Tibial nerve (tissue), 4 donors: ENCODE measurements around the gene ZNF146. TPM values are rescaled to one million over a fixed set of nuclear protein-coding genes. Genes with fewer than 3 reads are reported as not detected.
A peak's percentile ranks its signal among the peaks of the same experiment; 100 is the strongest.
"Not testable (repeated sequence)": the region's sequence is repeated elsewhere in the genome, so short reads cannot be mapped to it uniquely, and the experiment has no call there.

Experiments used
- DNase-seq, 2 donors: peaks; one replicate each; pipeline ENCODE4 v3.0.0-alpha.2; 2019; ENCODE audit warnings: low spot score in 2 of 2
- H3K27ac ChIP-seq, 4 donors: fragments of 200-600 bp; sonication (generic) in 3 of 4; one replicate each; pipeline ENCODE4 v1.5.1; 2017 to 2019; ENCODE audit warnings: mild to moderate bottlenecking in 1 of 4
- H3K27me3 ChIP-seq, 2 donors: fragments of 200-600 bp; sonication (generic) in 1 of 2; one replicate each; pipeline versions ENCODE4 v1.5.1 to v1.6.0; 2017 to 2019
- H3K36me3 ChIP-seq, 3 donors: fragments of 200-600 bp; sonication (generic); one replicate each; pipeline ENCODE4 v1.5.1; 2018 to 2019
- H3K4me1 ChIP-seq, 4 donors: fragments of 200-600 bp; sonication (generic) in 3 of 4; one replicate each; pipeline ENCODE4 v1.5.1; 2017 to 2019
- H3K4me3 ChIP-seq, 4 donors: fragments of 200-600 bp; sonication (generic) in 3 of 4; one replicate each; pipeline ENCODE4 v1.5.1; 2017 to 2019; ENCODE audit warnings: mild to moderate bottlenecking in 1 of 4, moderate library complexity in 1 of 4
- H3K9me3 ChIP-seq, 4 donors: fragments of 200-600 bp; sonication (generic) in 3 of 4; one replicate each; pipeline ENCODE4 v1.5.1; 2017 to 2019
- CTCF ChIP-seq, 5 experiments: fragments of 200-600 bp in 3 of 5; fragments of 450-650 bp in 2 of 5; sonication (generic) in 3 of 5; IDR thresholded peaks; one replicate each; pipeline ENCODE4 v1.5.1; 2016 to 2019; ENCODE audit warnings: antibody characterized with exemption in 5 of 5, mild to moderate bottlenecking in 3 of 5, moderate library complexity in 2 of 5
- EP300 ChIP-seq, 2 donors: sonication (generic); formaldehyde crosslinking; IDR thresholded peaks; one replicate each; pipeline ENCODE4 v1.6.1; 2017; ENCODE audit warnings: antibody characterized with exemption in 2 of 2, mild to moderate bottlenecking in 1 of 2
- POLR2A ChIP-seq, 2 donors: fragments of 450-650 bp; IDR thresholded peaks; one replicate each; pipeline ENCODE4 v1.6.1; 2017; ENCODE audit warnings: antibody characterized with exemption in 2 of 2, mild to moderate bottlenecking in 2 of 2, moderate library complexity in 2 of 2
- WGBS, 2 donors: methylation state at CpG; one replicate each; pipeline ENCODE4 v1.1.5; 2018; 5-methylcytosine and 5-hydroxymethylcytosine counted together
- total RNA-seq, 4 donors: library from RNA; depleted of rRNA; stranded (reverse); fragments of >200 nt; gene quantifications; one replicate each; pipeline ENCODE4 v1.1.0, GENCODE V29; 2016

ZNF146 gene
- total RNA-seq, 4 donors from 2014 or later, result 52.2 to 66.1 (median 53.9) TPM

DNA sequence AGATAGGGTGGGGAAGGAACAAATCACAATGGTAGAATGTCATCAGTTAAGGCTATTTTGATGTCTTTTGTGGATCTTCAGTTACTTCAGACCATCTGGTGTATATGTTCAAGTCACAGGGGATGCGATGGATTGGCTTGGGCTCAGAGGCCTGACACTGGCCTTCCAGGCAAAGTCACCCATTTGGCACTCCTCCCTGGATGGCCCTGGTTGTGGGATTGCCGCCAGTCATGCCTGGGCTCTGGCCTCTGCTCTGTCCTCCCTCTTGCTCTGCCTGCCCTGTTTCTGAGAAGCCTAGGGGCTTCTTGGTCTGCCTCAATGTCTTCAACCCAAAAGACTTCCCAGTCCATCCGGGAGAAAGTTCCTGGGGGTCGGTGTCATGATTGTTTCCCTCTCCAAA, 50.2 kb downstream of the ZNF146 start:
- H3K36me3 ChIP-seq, result peaks cover 0 to 34% (median 0%) of the 10 kb centered on the region in 3 donors
- peaks cover 0 to 48% (median 0%) of the 10 kb centered on the region in 4 donors for H3K9me3 ChIP-seq
- no peaks in the 10 kb centered on the region for H3K4me1 ChIP-seq
- TF ChIP-seq EP300 (IDR thresholded peaks at IDR 0.05), result no peak
- no peak for TF ChIP-seq CTCF (IDR thresholded peaks at IDR 0.05)
- TF ChIP-seq POLR2A (IDR thresholded peaks at IDR 0.05), result no peak
- no peak overlapping the region for H3K4me3 ChIP-seq
- H3K27me3 ChIP-seq, result no peaks in the 10 kb centered on the region
- no peak for DNase-seq
- 87 to 97% methylated on average over 4 of the region's 4 CpGs for WGBS, 2 donors
- H3K27ac ChIP-seq, result no peak overlapping the region

DNA sequence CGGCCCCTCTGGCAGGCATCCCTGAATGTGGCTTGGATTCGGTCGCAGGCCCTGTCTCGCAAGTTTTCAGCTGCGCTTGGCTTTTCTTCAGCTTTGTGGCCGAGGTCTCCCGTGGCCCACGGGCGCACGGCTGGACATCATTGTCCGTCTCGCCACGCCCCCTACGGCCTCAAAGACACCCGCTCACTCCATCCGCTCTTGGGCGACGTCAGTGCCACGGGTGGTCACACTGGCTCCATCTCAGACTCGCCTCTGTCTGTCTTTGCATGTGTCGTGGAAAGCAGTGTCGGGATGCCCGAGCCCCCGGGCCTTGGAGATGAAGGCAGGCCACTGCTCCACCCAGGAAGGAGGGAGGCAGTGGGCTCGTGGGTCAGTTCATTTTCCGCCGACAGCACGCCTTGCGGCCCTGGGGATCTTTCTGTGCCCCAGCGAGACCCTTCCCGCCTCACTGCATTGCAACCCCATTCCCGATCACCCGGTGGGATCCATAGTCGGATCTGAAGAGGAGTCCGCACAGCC, 51.0 kb downstream of the ZNF146 start:
- WGBS, 2 donors, result 94 to 98% methylated on average over 32 to 35 of the region's 35 CpGs
- H3K4me1 ChIP-seq, result no peaks in the 10 kb centered on the region
- H3K27me3 ChIP-seq, result no peaks in the 10 kb centered on the region
- peaks cover 0 to 48% (median 0%) of the 10 kb centered on the region in 4 donors for H3K9me3 ChIP-seq
- TF ChIP-seq POLR2A (IDR thresholded peaks at IDR 0.05) (no peak), EP300 (IDR thresholded peaks at IDR 0.05) (no peak)
- peak overlapping the region in 1 of 4 donors; percentile 39 for H3K4me3 ChIP-seq
- DNase-seq, result no peak
- peaks cover 0 to 34% (median 0%) of the 10 kb centered on the region in 3 donors for H3K36me3 ChIP-seq
- H3K27ac ChIP-seq, result no peak overlapping the region

GRCh38 chr19:36266375-36266961, 51.6 kb downstream of the ZNF146 start:
- Histone ChIP-seq H3K4me1 (no peaks in the 10 kb centered on the region), H3K36me3 (peaks cover 0 to 34% (median 0%) of the 10 kb centered on the region in 3 donors), H3K27ac (no peak overlapping the region), H3K9me3 (peaks cover 0 to 48% (median 0%) of the 10 kb centered on the region in 4 donors), H3K27me3 (no peaks in the 10 kb centered on the region), H3K4me3 (peak overlapping the region in 1 of 4 donors; percentile 39)
- DNase-seq, result no peak
- no peak for TF ChIP-seq POLR2A (IDR thresholded peaks at IDR 0.05)
- TF ChIP-seq CTCF (IDR thresholded peaks at IDR 0.05), result no peak
- no peak for TF ChIP-seq EP300 (IDR thresholded peaks at IDR 0.05)
- 93 to 97% methylated on average over 35 to 50 of the region's 50 CpGs for WGBS, 2 donors

- H3K9me3 ChIP-seq, result peaks cover 0 to 48% (median 0%) of the 10 kb centered on the region in 4 donors
- H3K36me3 ChIP-seq, result peaks cover 0 to 34% (median 0%) of the 10 kb centered on the region in 3 donors
- no peaks in the 10 kb centered on the region for H3K4me1 ChIP-seq
- TF ChIP-seq POLR2A (IDR thresholded peaks at IDR 0.05), result no peak
- no peak for TF ChIP-seq EP300 (IDR thresholded peaks at IDR 0.05)
- TF ChIP-seq CTCF (IDR thresholded peaks at IDR 0.05), result no peak
- WGBS, 2 donors, result 94 to 96% methylated on average over 36 of the region's 36 CpGs
- no peak for DNase-seq
- H3K4me3 ChIP-seq, result no peak overlapping the region
- H3K27me3 ChIP-seq, result no peaks in the 10 kb centered on the region
- no peak overlapping the region for H3K27ac ChIP-seq
Measured at GRCh38 chr19:36267061-36267845, 52.3 kb downstream of the ZNF146 start.

DNA sequence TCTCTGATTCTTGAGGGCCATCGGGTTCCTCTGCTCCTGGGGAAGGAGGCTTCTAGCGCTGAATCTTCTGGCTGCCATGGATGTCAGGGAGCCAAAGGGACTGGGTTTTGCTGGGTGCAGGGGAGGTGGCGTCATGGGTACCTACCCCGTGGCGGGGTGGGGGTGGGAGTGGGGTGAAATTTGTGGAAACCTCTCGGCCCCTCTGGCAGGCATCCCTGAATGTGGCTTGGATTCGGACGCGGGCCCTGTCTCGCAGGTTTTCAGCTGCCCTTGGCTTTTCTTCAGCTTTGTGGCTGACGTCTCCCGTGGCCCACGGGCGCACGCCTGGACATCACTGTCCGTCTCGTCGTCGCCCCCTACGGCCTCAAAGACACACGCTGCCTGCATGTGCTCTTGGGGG, 53.2 kb downstream of the ZNF146 start:
- not testable (repeated sequence) for H3K27me3 ChIP-seq, H3K4me3 ChIP-seq, H3K4me1 ChIP-seq, H3K27ac ChIP-seq, DNase-seq
- 94 to 95% methylated on average over 16 to 18 of the region's 21 CpGs for WGBS, 2 donors
- H3K36me3 ChIP-seq, result peaks cover 0 to 34% (median 0%) of the 10 kb centered on the region in 3 donors
- peaks cover 0 to 48% (median 0%) of the 10 kb centered on the region in 4 donors for H3K9me3 ChIP-seq

DNA sequence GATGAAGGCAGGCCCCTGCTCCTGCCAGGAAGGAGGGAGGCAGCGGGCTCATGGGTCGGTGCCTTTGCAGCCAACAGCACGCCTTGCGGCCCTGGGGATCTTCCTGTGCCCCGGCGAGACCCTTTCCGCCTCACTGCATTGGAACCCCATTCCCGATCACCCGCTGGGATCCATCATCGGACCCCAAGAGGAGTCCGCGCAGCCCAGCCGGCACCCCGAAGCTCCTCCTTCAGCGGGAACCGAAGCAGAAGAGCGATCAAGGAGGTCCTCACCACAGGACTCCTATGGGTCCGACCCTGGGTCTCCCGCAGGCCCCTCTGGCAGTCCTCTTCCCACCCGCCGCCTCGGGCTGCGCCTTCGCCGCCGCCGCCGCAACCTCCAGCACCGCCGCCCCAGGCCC, 53.7 kb downstream of the ZNF146 start:
- not testable (repeated sequence) for H3K4me3 ChIP-seq, DNase-seq
- WGBS, 2 donors, result 86 to 95% methylated on average over 19 to 22 of the region's 30 CpGs

GRCh38 chr19:36269295-36269694, 54.4 kb downstream of the ZNF146 start:
- Histone ChIP-seq H3K36me3 (peaks cover 0 to 31% (median 0%) of the 10 kb centered on the region in 3 donors), H3K9me3 (peaks cover 0 to 38% (median 0%) of the 10 kb centered on the region in 4 donors)
- DNase-seq, H3K27me3 ChIP-seq, H3K4me1 ChIP-seq, H3K27ac ChIP-seq, H3K4me3 ChIP-seq: not testable (repeated sequence)
- 95% methylated on average over 4 of the region's 29 CpGs; no CpG with 5 or more reads in 1 of the 2 donors for WGBS, 2 donors

More for the DNA sequence above, 53.7 kb downstream of the ZNF146 start:
- not testable (repeated sequence) for H3K27me3 ChIP-seq, H3K4me1 ChIP-seq, H3K27ac ChIP-seq
- H3K9me3 ChIP-seq, result peaks cover 0 to 46% (median 0%) of the 10 kb centered on the region in 4 donors
- H3K36me3 ChIP-seq, result peaks cover 0 to 34% (median 0%) of the 10 kb centered on the region in 3 donors
